Measurements from ENCODE around the gene RABGAP1L. TPM values are rescaled to one million over a fixed set of nuclear protein-coding genes. Genes with fewer than 3 reads are reported as not detected.

RABGAP1L gene
- total and polyA plus RNA-seq, 2 of the 4 experiments (the other 2 are of a cell fraction) = 7.9 to 26.7 TPM

DNA sequence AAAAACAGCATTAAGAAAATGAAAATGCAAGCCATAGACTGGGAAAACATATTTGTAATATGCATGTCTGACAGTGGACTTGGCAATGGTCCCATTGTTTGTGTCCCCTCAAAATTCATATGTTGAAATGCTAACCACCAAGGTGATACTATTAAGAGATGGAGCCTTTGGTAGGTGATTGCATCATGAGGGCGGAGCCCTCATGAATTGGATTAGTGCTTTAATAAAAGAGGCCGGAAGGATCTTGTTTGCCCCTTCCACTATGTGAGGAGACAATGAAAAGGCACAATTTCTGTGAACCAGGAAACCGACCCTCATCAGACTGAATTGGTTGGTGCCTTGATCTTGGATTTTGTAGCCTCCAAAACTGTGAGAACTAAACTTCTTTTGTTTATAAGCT is 520.8 kb downstream of the RABGAP1L start:
- no CpG with 5 or more reads among the region's 3 CpGs for WGBS, 2 experiments (ENCODE audit: extremely low coverage in 2 of 2, insufficient read length in 1 of 2)

More for the DNA sequence above, 520.8 kb downstream of the RABGAP1L start:
- dilution Hi-C loops (cut with HindIII; ENCODE audit: low sequenced_read_pairs, unreplicated experiment) (no loop called here), in situ Hi-C loops (cut with MboI; ENCODE audit: low sequenced_read_pairs) (no loop called here), intact Hi-C loops (cut with micrococcal nuclease) (no loop called here)
- no peak overlapping the region for H2BK15ac ChIP-seq (ENCODE audit: low read depth, low read length)
- no TSS peak for BruUV-seq (replicated peaks)
- no peak overlapping the region for H2BK5ac ChIP-seq (ENCODE audit: low read depth, low read length, poor library complexity, severe bottlenecking)
- ATAC-seq (ENCODE audit: low read depth) (no peak), DNase-seq (no peak)
- H3K36me3 ChIP-seq (ENCODE audit: control insufficient read depth, insufficient read depth, low read length) = no peaks in the 10 kb centered on the region
- no peak overlapping the region for H2AK5ac ChIP-seq (ENCODE audit: low read depth, low read length)
- H3K27ac ChIP-seq (ENCODE audit: insufficient read depth, low read length) = no peak overlapping the region
- H4K20me1 ChIP-seq (ENCODE audit: insufficient read depth, low read length) = no peaks in the 10 kb centered on the region
- ChIA-PET POLR2A (ENCODE audit: unreplicated experiment) (no interaction called here), CTCF (no interaction called here)
- H4K5ac ChIP-seq (ENCODE audit: low read depth, low read length) = no peak overlapping the region
- no peak overlapping the region for H2AK9ac ChIP-seq (replicated peaks; ENCODE audit: low read depth, low read length, poor library complexity)
- no peak overlapping the region for H4K8ac ChIP-seq (ENCODE audit: low read depth in 2 of 2, low read length in 2 of 2)
- no peak overlapping the region for H3K4ac ChIP-seq (ENCODE audit: low read depth, low read length)
- no peak overlapping the region for H3K23ac ChIP-seq (ENCODE audit: low read depth, low read length)
- H3K79me1 ChIP-seq (ENCODE audit: low read depth in 1 of 2, low read length in 2 of 2) = no peaks in the 10 kb centered on the region
- H3K9me3 ChIP-seq (ENCODE audit: control insufficient read depth, insufficient read depth, low read length) = no peaks in the 10 kb centered on the region
- no peaks in the 10 kb centered on the region for H3K9me1 ChIP-seq (ENCODE audit: insufficient read depth, low read length)
- no peak overlapping the region for H3K4me2 ChIP-seq (ENCODE audit: low read depth, low read length)
- H3K4me3 ChIP-seq (ENCODE audit: insufficient read depth, low read depth, low read length) = no peak overlapping the region
- no peak overlapping the region for H3K9ac ChIP-seq (ENCODE audit: low read depth, low read length)
- H3K18ac ChIP-seq (ENCODE audit: low read depth, low read length) = no peak overlapping the region
- TF ChIP-seq RAD21 (IDR thresholded peaks at IDR 0.05; ENCODE audit: low read length) = no peak
- TF ChIP-seq MAFK (IDR thresholded peaks at IDR 0.05; ENCODE audit: low read depth, low read length) = no peak
- TF ChIP-seq RFX5 (IDR thresholded peaks at IDR 0.05; ENCODE audit: low read depth, low read length) = no peak
- no peak for TF ChIP-seq SMC3 (IDR thresholded peaks at IDR 0.05; ENCODE audit: low read depth, low read length)
- TF ChIP-seq, protein P1, sequence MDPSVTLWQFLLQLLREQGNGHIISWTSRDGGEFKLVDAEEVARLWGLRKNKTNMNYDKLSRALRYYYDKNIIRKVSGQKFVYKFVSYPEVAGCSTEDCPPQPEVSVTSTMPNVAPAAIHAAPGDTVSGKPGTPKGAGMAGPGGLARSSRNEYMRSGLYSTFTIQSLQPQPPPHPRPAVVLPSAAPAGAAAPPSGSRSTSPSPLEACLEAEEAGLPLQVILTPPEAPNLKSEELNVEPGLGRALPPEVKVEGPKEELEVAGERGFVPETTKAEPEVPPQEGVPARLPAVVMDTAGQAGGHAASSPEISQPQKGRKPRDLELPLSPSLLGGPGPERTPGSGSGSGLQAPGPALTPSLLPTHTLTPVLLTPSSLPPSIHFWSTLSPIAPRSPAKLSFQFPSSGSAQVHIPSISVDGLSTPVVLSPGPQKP (IDR thresholded peaks at IDR 0.05; ENCODE audit: borderline replicate concordance, low read depth, low read length) = no peak
- TF ChIP-seq FOS (IDR thresholded peaks at IDR 0.05; ENCODE audit: low read depth, low read length) = no peak
- TF ChIP-seq CHD1 (IDR thresholded peaks at IDR 0.05; ENCODE audit: low read depth, low read length) = no peak
- TF ChIP-seq, protein P2, sequence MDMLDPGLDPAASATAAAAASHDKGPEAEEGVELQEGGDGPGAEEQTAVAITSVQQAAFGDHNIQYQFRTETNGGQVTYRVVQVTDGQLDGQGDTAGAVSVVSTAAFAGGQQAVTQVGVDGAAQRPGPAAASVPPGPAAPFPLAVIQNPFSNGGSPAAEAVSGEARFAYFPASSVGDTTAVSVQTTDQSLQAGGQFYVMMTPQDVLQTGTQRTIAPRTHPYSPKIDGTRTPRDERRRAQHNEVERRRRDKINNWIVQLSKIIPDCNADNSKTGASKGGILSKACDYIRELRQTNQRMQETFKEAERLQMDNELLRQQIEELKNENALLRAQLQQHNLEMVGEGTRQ (IDR thresholded peaks at IDR 0.05; ENCODE audit: low read depth, low read length) = no peak
- TF ChIP-seq NFE2L2 (IDR thresholded peaks at IDR 0.05; ENCODE audit: low read depth, low read length) = no peak
- no peak for TF ChIP-seq MXI1 (IDR thresholded peaks at IDR 0.05; ENCODE audit: borderline replicate concordance, low read depth, low read length)
- no peaks in the 10 kb centered on the region for H3K27me3 ChIP-seq (ENCODE audit: control insufficient read depth, insufficient read depth, low read length)
- no peak overlapping the region; the same call in 1 of the 2 replicates for H2BK20ac ChIP-seq (ENCODE audit: low read depth, low read length)
- H2AFZ ChIP-seq (replicated peaks; ENCODE audit: low read length, poor library complexity) = no peak overlapping the region
- no peak overlapping the region for H3K14ac ChIP-seq (replicated peaks; ENCODE audit: low read depth, low read length)
- H3K56ac ChIP-seq (ENCODE audit: extremely low read depth, insufficient read depth, low read length) = no peak overlapping the region
- no peak overlapping the region for H4K91ac ChIP-seq (ENCODE audit: insufficient read depth, low read depth, low read length)
- no peak overlapping the region for H2BK120ac ChIP-seq (ENCODE audit: low read depth, low read length)
- no peaks in the 10 kb centered on the region for H3K4me1 ChIP-seq (ENCODE audit: control insufficient read depth, insufficient read depth, low read length)
